ENCODE results near the gene SNRNP200.

The SNRNP200 gene

DNA sequence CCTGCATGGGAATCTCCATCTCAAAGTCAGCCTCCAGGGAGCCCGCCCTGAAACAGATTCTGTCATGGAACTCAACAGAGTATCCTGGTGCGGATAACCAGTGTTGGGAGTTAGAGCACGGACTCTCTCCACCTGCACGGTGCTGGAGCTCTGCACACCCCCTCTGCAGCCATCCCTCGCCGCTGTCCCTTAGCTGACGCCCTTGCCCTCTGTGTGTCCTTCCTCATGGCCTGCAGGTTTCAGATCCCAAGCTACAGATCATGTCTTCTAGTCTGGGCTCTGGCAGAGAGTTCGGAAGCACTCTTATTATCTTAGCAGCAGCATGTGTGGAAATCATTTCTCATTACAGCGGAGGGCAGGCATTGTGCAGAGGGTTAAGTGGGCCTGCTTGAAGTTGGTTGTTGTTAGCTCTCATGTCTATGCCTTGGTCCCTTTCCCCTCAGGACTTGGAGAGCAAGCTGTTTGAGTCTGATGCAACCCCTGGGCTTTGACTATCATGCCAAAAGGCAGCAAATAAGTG, 65.5 kb downstream of the SNRNP200 start:
- Histone ChIP-seq H3K9ac (no peak overlapping the region), H2AFZ (ENCODE audit: low read depth) (no peak overlapping the region), H3K4me1 (ENCODE audit: low read depth, poor library complexity, severe bottlenecking) (peaks cover 22% of the 10 kb centered on the region), H3K4me3 (IDR thresholded peaks at IDR 0.05; ENCODE audit: insufficient read depth, low read depth, low read length) (no peak overlapping the region), H3K79me2 (ENCODE audit: insufficient read depth, low read depth) (no peaks in the 10 kb centered on the region), H3K4me2 (no peak overlapping the region), H3K27ac (no peak overlapping the region), H3K36me3 (ENCODE audit: insufficient read depth) (no peaks in the 10 kb centered on the region), H3K27me3 (ENCODE audit: insufficient read depth, low read depth) (no peaks in the 10 kb centered on the region), H4K20me1 (ENCODE audit: insufficient read depth) (no peaks in the 10 kb centered on the region)
- TF ChIP-seq, protein P1, sequence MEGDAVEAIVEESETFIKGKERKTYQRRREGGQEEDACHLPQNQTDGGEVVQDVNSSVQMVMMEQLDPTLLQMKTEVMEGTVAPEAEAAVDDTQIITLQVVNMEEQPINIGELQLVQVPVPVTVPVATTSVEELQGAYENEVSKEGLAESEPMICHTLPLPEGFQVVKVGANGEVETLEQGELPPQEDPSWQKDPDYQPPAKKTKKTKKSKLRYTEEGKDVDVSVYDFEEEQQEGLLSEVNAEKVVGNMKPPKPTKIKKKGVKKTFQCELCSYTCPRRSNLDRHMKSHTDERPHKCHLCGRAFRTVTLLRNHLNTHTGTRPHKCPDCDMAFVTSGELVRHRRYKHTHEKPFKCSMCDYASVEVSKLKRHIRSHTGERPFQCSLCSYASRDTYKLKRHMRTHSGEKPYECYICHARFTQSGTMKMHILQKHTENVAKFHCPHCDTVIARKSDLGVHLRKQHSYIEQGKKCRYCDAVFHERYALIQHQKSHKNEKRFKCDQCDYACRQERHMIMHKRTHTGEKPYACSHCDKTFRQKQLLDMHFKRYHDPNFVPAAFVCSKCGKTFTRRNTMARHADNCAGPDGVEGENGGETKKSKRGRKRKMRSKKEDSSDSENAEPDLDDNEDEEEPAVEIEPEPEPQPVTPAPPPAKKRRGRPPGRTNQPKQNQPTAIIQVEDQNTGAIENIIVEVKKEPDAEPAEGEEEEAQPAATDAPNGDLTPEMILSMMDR (conservative IDR thresholded peaks at IDR 0.05; ENCODE audit: low read depth, low read length), result no peak

DNA sequence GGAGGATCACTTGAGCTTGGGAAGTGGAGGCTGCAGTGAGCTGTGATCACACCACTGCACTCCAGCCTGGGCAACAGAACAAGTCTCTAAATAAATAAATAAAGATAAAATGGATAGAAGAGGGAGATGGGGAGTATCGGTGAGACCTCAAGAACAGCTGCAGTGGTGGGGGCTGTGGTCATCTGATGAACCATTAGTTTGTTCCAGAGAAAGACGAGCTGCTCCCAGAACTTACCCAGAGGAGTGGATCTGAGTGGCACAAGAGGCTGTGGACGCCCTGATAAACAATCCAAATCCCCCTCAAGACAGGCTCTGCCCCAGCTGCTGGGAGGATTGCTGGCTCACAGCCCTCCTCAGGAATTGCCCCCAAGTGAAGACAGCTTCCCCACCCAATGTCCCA, 66.3 kb downstream of the SNRNP200 start:
- Histone ChIP-seq H3K4me1 (ENCODE audit: low read depth, poor library complexity, severe bottlenecking) (peaks cover 22% of the 10 kb centered on the region), H3K27me3 (ENCODE audit: insufficient read depth, low read depth) (no peaks in the 10 kb centered on the region), H3K27ac (no peak overlapping the region), H3K79me2 (ENCODE audit: insufficient read depth, low read depth) (no peaks in the 10 kb centered on the region), H3K9ac (no peak overlapping the region), H3K4me2 (no peak overlapping the region), H3K36me3 (ENCODE audit: insufficient read depth) (no peaks in the 10 kb centered on the region), H2AFZ (ENCODE audit: low read depth) (no peak overlapping the region), H4K20me1 (ENCODE audit: insufficient read depth) (no peaks in the 10 kb centered on the region), H3K4me3 (IDR thresholded peaks at IDR 0.05; ENCODE audit: insufficient read depth, low read depth, low read length) (no peak overlapping the region)
- TF ChIP-seq, protein P1 (conservative IDR thresholded peaks at IDR 0.05; ENCODE audit: low read depth, low read length), result no peak

DNA sequence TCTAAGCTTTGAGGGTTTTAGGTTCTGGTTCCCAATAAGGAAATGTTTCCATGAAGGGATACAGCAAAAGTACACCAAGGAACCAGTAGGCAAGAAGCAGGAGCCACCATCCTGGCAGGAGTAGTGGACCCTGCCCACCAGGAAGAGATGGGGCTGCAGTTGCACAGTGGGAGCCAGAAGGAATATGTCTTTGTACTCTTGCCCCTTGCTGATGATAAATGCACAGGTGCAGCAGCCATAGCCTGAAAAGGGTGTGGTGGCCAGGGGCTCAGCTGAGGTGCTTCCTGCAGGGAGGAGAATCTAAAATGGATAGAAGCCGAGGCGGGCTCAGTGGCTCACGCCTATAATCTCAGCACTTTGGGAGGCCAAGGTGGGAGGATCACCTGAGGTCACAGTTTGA, 67.1 kb downstream of the SNRNP200 start:
- Histone ChIP-seq H2AFZ (ENCODE audit: low read depth) (no peak overlapping the region), H3K27ac (no peak overlapping the region), H4K20me1 (ENCODE audit: insufficient read depth) (no peaks in the 10 kb centered on the region), H3K4me3 (IDR thresholded peaks at IDR 0.05; ENCODE audit: insufficient read depth, low read depth, low read length) (no peak overlapping the region), H3K36me3 (ENCODE audit: insufficient read depth) (no peaks in the 10 kb centered on the region), H3K79me2 (ENCODE audit: insufficient read depth, low read depth) (no peaks in the 10 kb centered on the region), H3K27me3 (ENCODE audit: insufficient read depth, low read depth) (no peaks in the 10 kb centered on the region), H3K4me1 (ENCODE audit: low read depth, poor library complexity, severe bottlenecking) (peaks cover 21% of the 10 kb centered on the region), H3K9ac (no peak overlapping the region), H3K4me2 (no peak overlapping the region)
- TF ChIP-seq, protein P1 (conservative IDR thresholded peaks at IDR 0.05; ENCODE audit: low read depth, low read length), result no peak

DNA sequence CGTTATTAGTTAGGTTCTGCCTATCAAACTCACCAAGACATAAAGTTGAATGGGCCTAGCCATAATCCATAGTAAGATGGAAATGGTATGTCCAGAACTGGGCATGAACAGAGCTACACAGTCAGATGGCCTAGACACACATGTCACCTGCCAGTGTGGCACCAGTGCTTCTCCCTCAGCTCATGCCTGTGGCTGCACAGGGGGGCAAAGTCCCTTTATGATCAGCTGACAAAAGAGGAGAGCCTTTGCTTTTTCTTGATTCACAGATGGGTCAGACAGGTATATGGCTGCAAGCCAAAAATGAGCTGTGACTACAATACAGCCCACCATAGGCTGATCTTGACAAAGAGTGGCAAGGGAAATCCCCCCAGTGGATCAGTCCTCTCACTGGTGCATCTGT, 68.5 kb downstream of the SNRNP200 start:
- Histone ChIP-seq H3K9ac (no peak overlapping the region), H4K20me1 (ENCODE audit: insufficient read depth) (no peaks in the 10 kb centered on the region), H3K36me3 (ENCODE audit: insufficient read depth) (no peaks in the 10 kb centered on the region), H3K4me1 (ENCODE audit: low read depth, poor library complexity, severe bottlenecking) (peaks cover 8% of the 10 kb centered on the region), H3K4me3 (IDR thresholded peaks at IDR 0.05; ENCODE audit: insufficient read depth, low read depth, low read length) (no peak overlapping the region), H3K4me2 (no peak overlapping the region), H3K27ac (no peak overlapping the region), H3K79me2 (ENCODE audit: insufficient read depth, low read depth) (no peaks in the 10 kb centered on the region), H3K27me3 (ENCODE audit: insufficient read depth, low read depth) (no peaks in the 10 kb centered on the region), H2AFZ (ENCODE audit: low read depth) (no peak overlapping the region)
- TF ChIP-seq, protein P1 (conservative IDR thresholded peaks at IDR 0.05; ENCODE audit: low read depth, low read length), result no peak

All from KMS-11 (cell line).